Astrocyte (in vitro differentiated cells and primary cell): Measurements from ENCODE around the gene IGFBP5. TPM values are rescaled to one million over a fixed set of nuclear protein-coding genes. Genes with fewer than 3 reads are reported as not detected.

ENCODE experiments used
- DNase-seq: peaks from one replicate; pipeline ENCODE4 v3.0.0-alpha.2; 2010; ENCODE audit warnings: low read depth
- FAIRE-seq: peaks from 2 replicates; lab custom pipeline; 2011; peaks lifted over from hg19 to GRCh38; lab: Jason Lieb, UNC
- H2AFZ ChIP-seq: 2 replicates; pipeline ENCODE4 v1.6.0; 2012; ENCODE audit warnings: low read depth, low read length, inconsistent platforms
- H3K27ac ChIP-seq: 2 replicates; pipeline ENCODE4 v1.5.1; 2011; ENCODE audit warnings: low read depth, low read length, inconsistent platforms
- H3K27me3 ChIP-seq: 2 replicates; pipeline ENCODE4 v1.6.0; 2011; ENCODE audit warnings: low read length, inconsistent platforms; ENCODE audit not compliant: insufficient read depth
- H3K36me3 ChIP-seq: 2 replicates; pipeline ENCODE4 v1.5.1; 2011; ENCODE audit warnings: low read length, inconsistent platforms; ENCODE audit not compliant: insufficient read depth
- H3K4me1 ChIP-seq: 2 replicates; pipeline ENCODE4 v1.5.1; 2011; ENCODE audit warnings: low read length, inconsistent platforms; ENCODE audit not compliant: insufficient read depth
- H3K4me2 ChIP-seq: 2 replicates; pipeline ENCODE4 v1.6.0; 2012; ENCODE audit warnings: low read length, inconsistent platforms
- H3K4me3 ChIP-seq: 2 replicates; pipeline ENCODE4 v1.5.1; 2011; ENCODE audit warnings: low read depth, mild to moderate bottlenecking, low read length, inconsistent platforms; ENCODE audit not compliant: insufficient read depth
- H3K79me2 ChIP-seq: 2 replicates; pipeline ENCODE4 v1.6.0; 2012; ENCODE audit warnings: mild to moderate bottlenecking, low read length, inconsistent platforms; ENCODE audit not compliant: insufficient read depth
- H3K9ac ChIP-seq: 2 replicates; pipeline ENCODE4 v1.6.0; 2012; ENCODE audit warnings: mild to moderate bottlenecking, low read length, inconsistent platforms
- H3K9me3 ChIP-seq: 2 replicates; pipeline ENCODE4 v1.5.1; 2012; ENCODE audit warnings: low read depth, mild to moderate bottlenecking, low read length, inconsistent platforms; ENCODE audit not compliant: insufficient read depth
- H4K20me1 ChIP-seq: 2 replicates; pipeline ENCODE4 v1.6.0; 2012; ENCODE audit warnings: low read length, inconsistent platforms; ENCODE audit not compliant: insufficient read depth
- H3K27ac Mint-ChIP-seq: one replicate; pipeline ENCODE4 v1.8.0; 2021; ENCODE audit warnings: mild to moderate bottlenecking, mixed read lengths; ENCODE audit not compliant: unreplicated experiment
- H3K27me3 Mint-ChIP-seq: one replicate; pipeline ENCODE4 v1.8.0; 2021; ENCODE audit warnings: low read depth, mixed read lengths; ENCODE audit not compliant: unreplicated experiment
- H3K36me3 Mint-ChIP-seq: one replicate; pipeline ENCODE4 v1.8.0; 2021; ENCODE audit warnings: low read depth, mixed read lengths; ENCODE audit not compliant: unreplicated experiment
- H3K4me1 Mint-ChIP-seq: one replicate; pipeline ENCODE4 v1.8.0; 2021; ENCODE audit warnings: low read depth, mixed read lengths; ENCODE audit not compliant: unreplicated experiment
- H3K4me3 Mint-ChIP-seq: one replicate; pipeline ENCODE4 v1.8.0; 2021; ENCODE audit warnings: mild to moderate bottlenecking, moderate library complexity, mixed read lengths; ENCODE audit not compliant: unreplicated experiment
- H3K9me3 Mint-ChIP-seq: one replicate; pipeline ENCODE4 v1.8.0; 2021; ENCODE audit warnings: mild to moderate bottlenecking, mixed read lengths; ENCODE audit not compliant: unreplicated experiment
- CTCF ChIP-seq: IDR thresholded peaks from 2 replicates; pipeline ENCODE4 v1.5.1; 2011; ENCODE audit warnings: low read depth, mild to moderate bottlenecking, inconsistent platforms, low read length, moderate library complexity; ENCODE audit not compliant: insufficient read depth
- EZH2 ChIP-seq: IDR thresholded peaks from 2 replicates; pipeline ENCODE4 v1.6.1; 2012; ENCODE audit warnings: mild to moderate bottlenecking, low read length, inconsistent platforms; ENCODE audit not compliant: insufficient read depth
- total RNA-seq: library from RNA; stranded (reverse); gene quantifications from 2 replicates; pipeline ENCODE4 v1.2.1, GENCODE V29; 2021

IGFBP5 gene
- total RNA-seq, 1 donor from 2014 or later: 422 TPM

GRCh38 chr2:216649574-216649973 is 45.8 kb downstream of the IGFBP5 start:
- Histone ChIP-seq H3K27me3 (no peaks in the 10 kb centered on the region), H3K4me2 (no peak overlapping the region), H3K4me1 (peaks cover 12% of the 10 kb centered on the region), H3K27ac (no peak overlapping the region), H3K36me3 (no peaks in the 10 kb centered on the region), H3K9me3 (no peaks in the 10 kb centered on the region), H3K9ac (no peak overlapping the region), H3K79me2 (peaks cover 71% of the 10 kb centered on the region), H4K20me1 (peaks cover 29% of the 10 kb centered on the region), H2AFZ (no peak overlapping the region), H3K4me3 (no peak overlapping the region)
- FAIRE-seq: no peak
- TF ChIP-seq CTCF (no peak), EZH2 (no peak)
- Mint-ChIP-seq H3K4me3 (no peak overlapping the region), H3K9me3 (peaks cover 2% of the 10 kb centered on the region), H3K27me3 (no peaks in the 10 kb centered on the region), H3K27ac (peak overlapping the region; percentile 7), H3K4me1 (peaks cover 64% of the 10 kb centered on the region), H3K36me3 (peaks cover 37% of the 10 kb centered on the region)
- no peak for DNase-seq

- DNase-seq (peak; percentile 73), FAIRE-seq (peak; percentile 37)
- Histone ChIP-seq H3K4me3 (no peak overlapping the region), H3K79me2 (peaks cover 63% of the 10 kb centered on the region), H3K27me3 (no peaks in the 10 kb centered on the region), H3K4me2 (peak overlapping the region; percentile 49), H3K9me3 (no peaks in the 10 kb centered on the region), H4K20me1 (peaks cover 17% of the 10 kb centered on the region), H3K9ac (no peak overlapping the region), H2AFZ (no peak overlapping the region), H3K27ac (no peak overlapping the region), H3K36me3 (no peaks in the 10 kb centered on the region), H3K4me1 (peaks cover 19% of the 10 kb centered on the region)
- no peak for TF ChIP-seq EZH2
- TF ChIP-seq CTCF: no peak
- H3K4me1 Mint-ChIP-seq: peaks cover 69% of the 10 kb centered on the region
- H3K9me3 Mint-ChIP-seq: peaks cover 2% of the 10 kb centered on the region
- H3K36me3 Mint-ChIP-seq: peaks cover 44% of the 10 kb centered on the region
- H3K27ac Mint-ChIP-seq: no peak overlapping the region
- H3K27me3 Mint-ChIP-seq: no peaks in the 10 kb centered on the region
- no peak overlapping the region for H3K4me3 Mint-ChIP-seq
Measured at GRCh38 chr2:216648105-216648504, 47.2 kb downstream of the IGFBP5 start.

- Histone ChIP-seq H2AFZ (no peak overlapping the region), H3K27ac (no peak overlapping the region), H3K4me2 (no peak overlapping the region), H3K4me3 (no peak overlapping the region), H3K9ac (no peak overlapping the region), H3K79me2 (peaks cover 65% of the 10 kb centered on the region), H4K20me1 (peaks cover 17% of the 10 kb centered on the region), H3K36me3 (peaks cover 3% of the 10 kb centered on the region), H3K27me3 (no peaks in the 10 kb centered on the region), H3K9me3 (no peaks in the 10 kb centered on the region), H3K4me1 (peaks cover 19% of the 10 kb centered on the region)
- Mint-ChIP-seq H3K9me3 (peaks cover 2% of the 10 kb centered on the region), H3K27ac (no peak overlapping the region), H3K36me3 (peaks cover 45% of the 10 kb centered on the region), H3K4me3 (peak overlapping the region; percentile 31), H3K27me3 (no peaks in the 10 kb centered on the region), H3K4me1 (peaks cover 62% of the 10 kb centered on the region)
- FAIRE-seq (no peak), DNase-seq (no peak)
- TF ChIP-seq CTCF (no peak), EZH2 (no peak)
Measured at GRCh38 chr2:216646116-216646515, 49.2 kb downstream of the IGFBP5 start.
